HEK293 (cell line): ENCODE measurements around the gene MAGEB4.

Source experiments
- HOXA7 ChIP-seq: sonication (generic); formaldehyde crosslinking; IDR thresholded peaks from 2 replicates; pipeline ENCODE4 v1.8.1; 2022; ENCODE audit warnings: missing genetic modification reagents, borderline replicate concordance
- ZNF239 ChIP-seq: fragments of 450-650 bp; formaldehyde crosslinking; IDR thresholded peaks from 2 replicates; pipeline ENCODE4 v1.5.1; 2016; ENCODE audit warnings: missing biosample characterization, missing genetic modification characterization
- ZNF274 ChIP-seq, 2 experiments: fragments of 200-500 bp in 1 of 2; fragments of 450-650 bp in 1 of 2; sonication (Bioruptor generic) in 1 of 2; formaldehyde crosslinking in 1 of 2; IDR thresholded peaks; 2 replicates each; pipeline versions ENCODE4 v1.5.1 to v1.6.1; 2014 to 2016; ENCODE audit warnings: borderline replicate concordance in 1 of 2, inconsistent platforms in 1 of 2, low read length in 1 of 2, missing biosample characterization in 1 of 2, missing genetic modification characterization in 1 of 2
- ZNF423 ChIP-seq: fragments of 450-650 bp; formaldehyde crosslinking; IDR thresholded peaks from 2 replicates; pipeline ENCODE4 v1.5.1; 2016; ENCODE audit warnings: missing biosample characterization, missing genetic modification characterization
- ZNF549 ChIP-seq: fragments of 450-650 bp; IDR thresholded peaks from 2 replicates; pipeline ENCODE4 v1.5.1; 2018; ENCODE audit warnings: missing biosample characterization, missing genetic modification characterization, mild to moderate bottlenecking, inconsistent platforms, moderate library complexity
- ZNF629 ChIP-seq: fragments of 450-650 bp; formaldehyde crosslinking; IDR thresholded peaks from 2 replicates; pipeline ENCODE4 v1.5.1; 2017; ENCODE audit warnings: missing biosample characterization, missing genetic modification characterization
- ZSCAN23 ChIP-seq: fragments of 450-650 bp; formaldehyde crosslinking; IDR thresholded peaks from 2 replicates; pipeline ENCODE4 v1.5.1; 2016; ENCODE audit warnings: missing biosample characterization, missing genetic modification characterization
- TF ChIP-seq, protein P1 (sequence below): fragments of 450-650 bp; formaldehyde crosslinking; IDR thresholded peaks from 2 replicates; pipeline ENCODE4 v1.5.1; 2016; ENCODE audit warnings: missing biosample characterization, missing genetic modification characterization

- TF ChIP-seq, protein P1, sequence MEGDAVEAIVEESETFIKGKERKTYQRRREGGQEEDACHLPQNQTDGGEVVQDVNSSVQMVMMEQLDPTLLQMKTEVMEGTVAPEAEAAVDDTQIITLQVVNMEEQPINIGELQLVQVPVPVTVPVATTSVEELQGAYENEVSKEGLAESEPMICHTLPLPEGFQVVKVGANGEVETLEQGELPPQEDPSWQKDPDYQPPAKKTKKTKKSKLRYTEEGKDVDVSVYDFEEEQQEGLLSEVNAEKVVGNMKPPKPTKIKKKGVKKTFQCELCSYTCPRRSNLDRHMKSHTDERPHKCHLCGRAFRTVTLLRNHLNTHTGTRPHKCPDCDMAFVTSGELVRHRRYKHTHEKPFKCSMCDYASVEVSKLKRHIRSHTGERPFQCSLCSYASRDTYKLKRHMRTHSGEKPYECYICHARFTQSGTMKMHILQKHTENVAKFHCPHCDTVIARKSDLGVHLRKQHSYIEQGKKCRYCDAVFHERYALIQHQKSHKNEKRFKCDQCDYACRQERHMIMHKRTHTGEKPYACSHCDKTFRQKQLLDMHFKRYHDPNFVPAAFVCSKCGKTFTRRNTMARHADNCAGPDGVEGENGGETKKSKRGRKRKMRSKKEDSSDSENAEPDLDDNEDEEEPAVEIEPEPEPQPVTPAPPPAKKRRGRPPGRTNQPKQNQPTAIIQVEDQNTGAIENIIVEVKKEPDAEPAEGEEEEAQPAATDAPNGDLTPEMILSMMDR (tag by site-specific recombination): no peak
- TF ChIP-seq ZNF239 (no peak), HOXA7 (no peak), ZNF423 (tag by site-specific recombination) (no peak), ZNF629 (tag by site-specific recombination) (no peak), ZSCAN23 (no peak), ZNF274 (IDR thresholded peaks at IDR 0.05; ENCODE audit: low read length) (no peak), ZNF274 (tag by site-specific recombination; IDR thresholded peaks at IDR 0.05; ENCODE audit: borderline replicate concordance) (no peak), ZNF549 (tag by site-specific recombination) (no peak)
Measured at GRCh38 chrX:30219372-30219771, 22.4 kb upstream of the MAGEB4 start.
